GM19452 (cell line): ENCODE results near the gene PASK.

Experiments used
- ATAC-seq: cut with Tn5 transposase; IDR thresholded peaks from one replicate; pipeline ENCODE4 v1.9.1; 2021; ENCODE audit not compliant: unreplicated experiment

Gene PASK

DNA sequence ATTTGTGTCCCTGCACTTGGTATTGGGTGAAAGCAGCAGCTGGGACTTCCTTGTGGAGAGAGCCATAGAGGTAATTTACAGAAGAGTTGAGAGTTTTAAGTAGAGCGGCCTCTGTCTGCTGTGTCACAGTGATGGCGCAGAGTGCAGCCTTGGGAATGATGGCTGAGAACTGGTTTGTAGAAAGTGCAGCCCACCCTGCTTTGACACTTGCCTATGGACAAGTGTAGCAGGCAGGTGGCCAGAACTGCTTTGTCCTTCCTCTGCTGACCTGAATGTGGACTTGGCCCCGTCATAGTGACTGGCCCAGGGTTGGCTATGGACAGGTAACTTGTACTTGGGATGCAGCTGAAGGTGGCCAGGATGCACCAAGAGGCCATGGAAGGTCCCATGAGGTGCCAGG is 32.9 kb upstream of the PASK start:
- no peak for ATAC-seq

DNA sequence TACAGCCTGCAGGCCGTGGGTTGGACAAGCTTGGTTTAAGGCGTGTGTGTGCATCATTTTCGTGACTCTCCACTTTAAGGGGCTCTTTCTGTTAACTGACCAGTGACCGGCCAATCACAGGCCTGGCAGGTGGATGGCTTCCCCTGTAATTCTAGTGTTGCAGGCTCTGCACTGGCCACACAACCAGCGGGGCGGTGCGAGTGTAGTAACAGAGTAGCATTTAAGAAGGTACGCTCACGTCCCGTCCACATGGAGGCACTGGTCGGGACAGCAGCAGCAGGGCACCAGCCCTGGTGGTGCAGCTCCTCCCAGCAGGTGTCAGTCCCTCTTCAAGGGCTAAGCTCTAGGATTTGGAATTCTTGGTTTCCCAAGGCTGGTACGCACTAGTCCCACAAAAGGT is 31.2 kb upstream of the PASK start:
- no peak for ATAC-seq

DNA sequence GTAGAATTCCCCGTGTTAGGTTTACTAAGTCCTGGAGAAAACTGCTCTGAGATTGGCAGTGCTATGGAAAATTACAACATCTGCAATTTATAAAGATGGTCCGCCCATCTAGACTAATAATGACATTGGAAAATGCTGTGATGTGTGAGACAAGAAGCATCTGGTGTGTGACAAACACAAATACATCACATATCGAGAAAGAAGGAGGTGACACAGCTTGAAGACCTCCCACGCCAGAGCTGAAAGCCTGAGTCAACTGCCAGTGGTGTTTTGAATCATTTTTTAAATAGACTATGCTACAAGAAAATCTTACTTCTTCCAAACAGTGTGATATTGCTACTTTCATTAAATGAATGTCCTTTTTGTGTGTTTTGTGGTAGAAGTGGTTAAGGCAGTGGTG is 30.6 kb upstream of the PASK start:
- ATAC-seq: no peak

DNA sequence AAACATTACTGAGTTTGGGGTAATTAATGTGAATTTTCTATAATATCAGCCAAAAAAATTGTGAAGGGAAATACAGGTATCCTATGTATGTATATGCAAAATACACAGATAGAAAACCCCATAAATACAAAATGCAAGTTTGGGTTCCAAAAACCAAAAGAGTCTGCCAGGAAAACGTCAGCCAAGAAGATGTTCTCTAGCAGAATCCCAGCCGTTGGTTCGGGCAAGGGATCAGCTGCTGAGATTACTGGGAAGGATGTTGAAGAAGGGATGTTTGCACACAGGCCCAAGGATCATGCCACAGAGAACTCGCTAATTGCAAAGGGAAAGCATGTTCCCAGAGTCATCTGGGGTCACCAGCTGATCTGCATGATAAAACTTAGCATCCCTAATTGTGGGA is 29.7 kb upstream of the PASK start:
- ATAC-seq: no peak

DNA sequence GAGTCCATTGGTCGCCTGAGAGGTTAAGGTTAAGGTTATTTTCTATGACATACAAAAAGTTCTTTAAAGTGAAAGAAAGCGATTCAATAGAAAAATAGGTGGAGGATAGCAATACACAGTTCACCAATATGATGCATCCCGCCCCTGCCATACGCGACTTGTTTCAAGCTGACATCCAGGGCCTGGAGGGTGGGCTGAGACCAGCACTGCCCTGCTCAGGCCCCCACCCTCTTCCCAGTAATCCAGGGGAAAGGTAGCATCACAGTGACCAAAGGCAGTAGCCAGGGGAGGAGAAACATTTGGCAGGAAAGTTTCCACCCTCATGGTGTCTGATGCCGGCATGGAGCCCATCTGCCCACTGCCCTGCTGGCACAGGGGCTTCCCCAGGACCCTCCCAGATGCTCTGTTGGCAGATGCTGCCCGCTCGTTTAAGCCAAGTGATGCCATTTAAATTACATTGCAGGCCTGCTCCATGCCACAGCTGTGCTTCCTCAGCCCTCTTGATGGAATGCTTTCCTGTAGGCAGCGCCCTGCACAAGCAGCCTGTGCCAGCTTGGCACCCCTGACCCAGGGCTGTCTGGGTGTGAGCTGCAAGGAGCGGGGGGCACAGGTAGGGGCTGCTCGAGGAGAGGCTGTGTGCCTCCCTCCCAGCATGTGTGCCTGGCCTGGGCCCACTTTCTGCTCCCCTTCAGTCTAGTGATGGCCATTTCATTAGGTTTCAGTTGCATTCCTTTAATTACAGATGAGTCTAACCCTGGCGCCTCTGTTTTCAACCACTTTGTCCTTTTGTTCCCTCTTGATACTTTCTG is 28.5 kb upstream of the PASK start:
- ATAC-seq: no peak

DNA sequence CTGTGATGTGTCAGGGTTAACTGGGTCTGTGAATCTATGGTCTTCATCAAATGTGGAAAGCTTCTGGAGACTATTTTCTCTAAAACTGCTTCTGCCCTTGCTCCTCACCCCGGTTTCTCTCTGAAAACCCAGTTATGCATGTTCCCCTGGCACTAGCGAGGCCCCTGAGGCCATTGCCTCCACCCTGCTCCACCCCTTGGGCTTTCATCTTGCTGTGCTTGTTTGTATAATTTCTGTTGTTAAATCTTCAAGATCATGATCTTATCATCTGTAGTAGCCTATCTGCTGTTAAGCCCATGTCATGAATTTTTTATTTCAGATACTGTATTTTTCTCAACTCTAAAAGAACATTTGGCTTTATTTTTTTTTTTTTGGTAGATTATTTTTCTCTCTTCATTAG is 24.3 kb upstream of the PASK start:
- ATAC-seq: no peak

DNA sequence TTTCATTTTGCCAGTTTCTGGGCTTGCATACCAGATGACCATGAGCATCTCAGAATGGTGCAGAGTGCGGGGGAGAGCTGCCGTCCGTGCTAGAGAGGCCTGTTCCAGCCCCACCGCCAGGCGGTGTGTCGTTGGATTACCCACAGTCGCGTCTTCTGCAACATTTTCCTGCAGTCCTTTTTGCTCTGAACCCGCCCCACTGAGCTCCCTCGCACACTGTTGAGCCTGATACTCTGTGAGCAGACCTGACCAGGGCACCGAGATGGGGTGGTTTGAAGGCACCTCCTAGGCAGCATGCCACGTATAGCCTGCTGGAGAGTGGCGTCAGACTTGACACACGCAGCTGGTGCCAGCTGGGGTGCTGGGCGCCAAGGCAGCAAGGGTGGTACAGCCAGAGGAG is 19.1 kb upstream of the PASK start:
- ATAC-seq: no peak

DNA sequence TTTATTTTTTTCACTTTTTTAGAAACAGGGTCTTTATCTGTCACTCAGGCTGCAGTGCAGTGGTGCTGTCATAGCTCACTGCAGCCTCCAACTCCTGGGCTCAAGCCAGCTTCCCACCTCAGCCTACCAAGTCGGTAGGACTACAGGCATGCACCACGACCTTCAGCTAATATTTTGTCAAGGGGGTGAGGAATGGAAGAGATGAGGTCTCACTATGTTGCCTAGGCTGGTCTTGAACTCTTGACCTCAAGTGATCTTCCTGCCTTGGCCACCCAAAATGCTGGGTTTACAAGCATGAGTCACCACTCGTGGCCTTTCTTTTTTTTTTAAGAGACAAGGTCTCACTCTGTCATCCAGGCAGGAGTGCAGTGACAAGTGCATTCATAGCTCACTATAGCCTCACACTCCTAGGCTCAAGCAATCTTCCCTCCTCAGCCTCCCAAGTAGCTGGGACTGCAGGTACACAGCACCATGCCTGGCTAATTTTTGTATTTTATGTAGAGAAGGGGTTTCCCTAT is 14.4 kb upstream of the PASK start:
- no peak for ATAC-seq

DNA sequence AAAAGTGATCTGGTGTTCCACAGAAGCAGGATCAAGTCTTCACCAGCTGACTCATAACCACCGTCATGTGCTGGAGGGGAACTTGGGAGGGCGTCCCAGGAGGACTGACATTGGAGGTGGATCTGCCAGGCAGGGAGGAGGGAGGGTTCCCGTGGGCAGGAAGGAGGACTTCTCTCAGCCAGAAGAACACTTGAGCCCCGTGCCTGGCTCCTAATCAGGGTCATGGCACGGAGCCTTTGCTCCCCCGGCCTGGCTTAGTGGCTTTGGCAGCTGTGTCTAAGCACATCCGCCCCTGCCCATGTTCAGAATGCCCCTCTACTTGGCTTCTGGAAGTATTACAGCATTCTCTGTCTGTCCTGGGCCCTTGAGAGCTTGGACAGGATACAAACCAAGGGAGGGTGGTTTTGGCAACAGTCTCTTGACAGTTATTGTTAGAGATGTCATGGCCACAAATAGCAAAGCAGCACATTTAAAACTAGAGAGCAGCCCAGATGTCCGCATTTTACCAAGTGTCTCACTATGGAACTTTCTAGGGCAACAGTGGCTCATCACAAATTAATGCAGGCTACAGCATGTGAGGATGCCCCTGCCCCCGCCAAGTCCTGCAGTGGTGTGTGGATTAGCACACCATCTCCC is 12.5 kb upstream of the PASK start:
- ATAC-seq: no peak

DNA sequence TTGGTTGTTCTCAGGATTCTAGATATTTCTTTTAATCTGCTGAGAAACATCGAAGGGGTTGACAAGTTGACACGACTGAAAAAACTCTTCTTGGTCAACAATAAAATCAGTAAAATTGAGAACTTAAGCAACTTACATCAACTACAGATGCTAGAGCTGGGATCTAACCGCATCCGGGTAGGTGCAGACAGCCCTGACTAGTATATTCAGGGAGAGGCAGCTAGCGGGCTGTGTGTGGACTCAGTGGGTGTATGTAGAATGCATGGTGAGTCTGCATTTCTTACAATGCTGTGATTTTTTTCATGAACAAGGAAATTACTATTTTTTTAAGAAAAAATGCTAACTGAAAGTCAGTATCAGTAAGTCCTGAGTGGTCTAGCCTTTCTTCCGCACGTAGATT is 11.0 kb upstream of the PASK start:
- no peak for ATAC-seq

DNA sequence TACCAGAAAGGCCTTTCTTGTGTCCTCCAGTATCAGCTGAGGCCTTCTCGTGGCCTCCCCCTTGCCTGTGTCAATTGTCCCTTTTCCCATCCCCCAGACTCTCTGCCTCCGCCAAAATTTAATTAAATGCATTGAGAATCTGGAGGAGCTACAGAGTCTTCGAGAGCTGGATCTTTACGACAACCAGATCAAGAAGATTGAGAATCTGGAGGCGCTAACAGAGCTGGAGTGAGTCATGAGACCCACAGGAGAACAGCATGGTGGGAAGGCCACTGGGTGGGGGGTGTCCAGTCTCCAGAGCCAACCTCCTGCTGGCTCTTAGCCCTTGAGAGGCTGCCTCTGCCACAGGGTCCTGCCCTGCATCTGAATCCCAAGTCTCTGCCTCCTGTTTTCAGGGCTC is 9.8 kb upstream of the PASK start:
- ATAC-seq: no peak

DNA sequence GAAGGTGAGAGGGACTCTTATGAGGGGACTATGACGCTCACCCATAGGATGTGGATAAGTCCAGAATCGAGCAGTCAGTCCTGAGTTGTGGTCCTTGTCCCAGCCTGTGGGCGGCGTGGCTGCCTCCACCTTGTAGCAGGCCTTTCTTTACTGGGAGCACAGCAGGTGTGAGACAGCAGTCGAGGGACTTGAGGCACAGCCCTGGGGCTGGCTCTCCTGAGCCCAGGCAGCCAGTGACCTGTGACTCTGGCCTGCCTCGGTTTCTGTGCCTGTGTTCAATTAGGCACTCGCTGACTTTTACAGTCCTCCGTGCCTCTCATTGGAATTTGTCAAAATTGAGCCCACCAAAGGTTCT is 9.3 kb upstream of the PASK start:
- no peak for ATAC-seq

DNA sequence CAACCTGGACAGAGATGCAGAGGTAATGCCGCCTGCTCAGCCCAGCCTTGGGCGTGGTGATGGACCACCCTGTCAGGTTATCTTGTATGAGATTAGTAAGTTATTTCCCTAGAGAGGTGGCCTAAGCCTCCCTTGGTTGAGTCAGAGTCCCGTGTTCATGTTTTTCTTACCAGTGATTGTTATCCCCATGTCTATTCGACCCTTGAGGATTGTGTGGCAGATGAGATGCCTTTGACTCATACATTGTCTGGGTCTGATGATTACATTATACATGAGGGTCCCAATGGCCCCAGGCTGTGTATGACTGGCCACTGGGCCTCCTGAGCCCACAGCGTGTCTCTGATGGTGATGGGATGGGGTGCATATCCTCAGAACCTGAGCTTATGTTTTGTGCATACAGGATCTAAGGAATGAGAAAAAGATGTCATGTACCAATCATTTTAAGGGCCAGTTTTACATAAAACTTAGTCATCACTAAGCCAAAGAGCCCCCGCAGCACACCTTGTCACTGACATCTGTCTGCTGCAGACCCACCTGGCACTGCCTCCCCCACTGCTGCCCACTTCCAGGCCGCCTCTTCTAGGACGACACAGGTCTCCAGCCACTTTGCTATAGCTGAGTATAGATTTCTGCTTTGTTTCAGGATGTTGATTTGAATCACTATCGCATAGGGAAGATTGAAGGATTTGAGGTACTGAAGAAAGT is 8.7 kb upstream of the PASK start:
- no peak for ATAC-seq

DNA sequence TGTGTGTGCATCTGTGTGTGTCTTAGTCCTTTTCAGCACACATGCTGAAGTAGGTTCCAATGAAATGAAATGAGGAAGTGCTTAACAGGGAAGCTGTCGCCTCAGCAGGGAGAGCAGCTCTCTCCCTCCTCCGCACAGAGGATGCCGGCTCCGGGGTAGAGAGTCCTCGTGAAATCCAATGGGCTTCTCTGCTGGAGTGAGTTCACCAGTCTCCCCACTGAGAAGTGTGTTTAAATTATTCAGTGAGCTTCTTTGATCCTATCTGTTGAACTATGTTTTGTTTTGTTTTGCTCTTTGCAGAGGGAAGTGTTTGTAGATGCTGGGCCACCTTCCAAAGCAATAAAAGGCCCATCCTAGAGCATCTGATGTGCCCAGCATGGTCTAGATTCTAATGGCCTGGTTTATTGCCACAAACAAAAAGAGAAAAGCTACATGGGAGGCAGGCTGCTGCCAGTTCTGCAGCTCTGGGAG is 7.7 kb upstream of the PASK start:
- no peak for ATAC-seq

DNA sequence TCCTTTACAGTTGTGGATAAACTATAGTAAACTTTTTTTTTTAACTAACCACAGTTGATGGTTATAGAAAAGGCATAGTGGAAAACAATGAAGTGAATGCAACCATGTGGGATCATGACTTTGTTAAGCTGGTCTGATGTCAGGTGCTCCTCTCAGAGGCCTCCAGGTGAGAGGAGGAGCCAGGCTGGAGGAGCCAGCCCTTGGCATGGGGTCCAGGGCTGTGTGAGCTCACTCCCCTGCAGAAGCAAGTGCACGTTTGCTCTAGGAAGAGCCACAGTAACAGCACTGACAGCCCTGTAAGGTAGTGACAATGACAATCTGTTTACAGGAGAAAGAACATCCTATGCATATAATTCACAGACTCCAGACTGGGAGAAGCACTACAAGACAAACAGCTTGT is 6.7 kb upstream of the PASK start:
- no peak for ATAC-seq

DNA sequence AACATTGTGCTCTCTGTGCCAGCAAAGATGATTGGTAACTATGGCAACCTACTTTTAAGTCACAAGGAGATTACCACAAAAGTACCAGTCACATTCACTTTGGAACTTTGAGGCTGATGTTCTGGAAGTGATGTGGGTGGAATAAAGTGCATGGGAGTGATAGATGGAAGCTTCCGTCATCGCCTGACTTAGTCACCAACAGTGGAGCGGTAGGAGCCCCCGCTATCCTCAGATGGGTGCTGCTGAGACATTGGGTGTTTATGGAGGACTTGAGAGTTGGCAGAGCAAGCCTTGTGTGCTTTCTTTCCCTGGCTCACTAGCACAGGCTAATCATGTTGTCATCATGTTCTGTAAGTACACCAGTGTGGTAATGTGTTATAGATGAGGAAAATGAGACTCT is 5.6 kb upstream of the PASK start:
- no peak for ATAC-seq

DNA sequence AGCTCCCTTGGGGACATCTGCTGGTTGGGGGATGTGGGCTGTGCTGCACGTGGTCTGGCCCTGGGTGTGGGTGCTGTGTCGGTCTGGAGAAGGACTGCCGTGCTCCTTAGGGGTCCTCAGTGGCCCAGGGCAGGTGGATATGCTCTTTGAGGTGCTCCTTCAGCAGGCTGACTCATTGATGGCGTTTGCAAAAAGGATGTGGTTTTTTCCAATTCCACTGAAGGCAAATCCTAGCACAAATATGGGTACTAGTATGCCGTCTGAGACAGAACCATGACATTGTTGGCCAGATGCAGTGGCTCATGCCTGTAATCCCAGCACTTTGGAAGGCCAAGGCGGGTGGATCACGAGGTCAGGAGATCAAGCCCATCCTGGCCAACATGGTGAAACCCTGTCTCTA is 4.3 kb upstream of the PASK start:
- ATAC-seq: no peak

DNA sequence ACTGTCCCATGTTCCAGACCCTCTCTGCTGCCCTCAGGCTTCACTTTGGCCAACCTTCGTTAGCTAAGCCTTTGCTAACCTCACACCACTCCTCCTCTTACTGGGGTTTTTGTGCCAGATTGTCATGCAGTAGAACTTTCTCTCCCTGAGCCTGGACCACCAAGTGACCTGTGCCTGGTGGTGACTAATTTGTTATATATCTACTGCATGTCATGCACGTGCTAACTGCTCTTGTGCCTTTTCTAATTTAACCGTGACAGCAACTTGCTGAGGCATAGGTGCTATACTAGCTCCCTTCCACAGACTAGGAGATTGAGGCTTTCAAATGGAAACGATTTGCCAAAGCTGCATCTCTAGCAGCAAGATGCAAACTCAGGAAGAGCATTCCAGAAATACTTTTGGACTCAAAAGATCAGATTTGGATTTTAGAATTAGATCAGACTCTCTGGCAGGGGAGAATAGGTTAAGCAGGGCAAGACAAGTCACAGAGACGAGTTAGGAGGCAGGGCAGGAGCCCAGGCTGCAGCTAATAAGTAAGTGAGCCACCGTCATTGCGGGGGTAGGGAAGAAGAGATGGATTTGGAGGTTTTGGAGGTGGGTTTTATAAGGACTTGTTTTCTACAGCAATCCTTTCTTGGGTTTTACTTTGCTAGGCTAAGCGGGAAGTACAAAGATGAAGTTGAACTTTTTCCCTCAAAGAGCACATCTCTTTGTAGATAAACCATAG is 2.8 kb upstream of the PASK start:
- ATAC-seq: no peak

DNA sequence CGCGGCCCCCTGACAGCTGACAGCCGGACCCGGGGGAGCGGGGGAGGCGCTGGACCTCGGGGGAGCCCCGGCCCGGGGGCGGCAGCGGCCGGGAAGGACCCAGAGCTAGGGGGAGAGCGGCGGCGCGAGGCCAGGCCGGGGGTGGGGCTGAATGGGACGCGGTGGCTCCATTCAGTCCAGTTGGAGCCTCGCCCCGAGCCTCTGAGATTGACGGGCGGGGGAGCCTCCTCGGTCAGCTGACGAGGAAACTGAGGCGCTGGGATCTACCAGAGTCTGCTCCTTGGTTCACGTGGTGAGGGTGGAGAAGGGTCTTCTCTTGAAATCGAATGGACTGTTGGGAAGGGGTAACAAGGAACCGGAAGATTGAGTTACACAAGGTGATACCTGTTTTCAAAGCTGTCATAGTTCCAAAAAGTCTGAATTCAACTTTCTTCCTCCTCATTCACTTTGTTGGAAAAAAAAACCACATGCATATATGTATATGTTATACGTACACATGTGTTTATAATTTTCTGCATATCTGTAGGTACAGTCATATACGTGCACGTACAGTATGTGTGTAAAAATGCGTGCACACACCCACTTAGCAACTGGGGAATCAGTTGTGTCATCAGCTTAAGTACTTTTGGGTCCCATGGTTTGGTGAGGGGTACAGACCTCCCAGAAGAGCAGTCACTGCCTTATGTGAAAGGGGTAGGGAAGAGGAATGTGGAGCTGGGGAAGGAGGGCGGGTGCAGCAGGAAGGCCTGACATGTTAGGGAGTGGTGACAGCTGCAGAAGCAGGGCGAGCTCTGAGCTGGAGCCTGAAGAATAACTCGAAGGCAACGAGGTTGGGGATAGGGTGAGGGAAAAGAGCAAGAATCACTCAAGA is 1.6 kb upstream of the PASK start:
- ATAC-seq: no peak

DNA sequence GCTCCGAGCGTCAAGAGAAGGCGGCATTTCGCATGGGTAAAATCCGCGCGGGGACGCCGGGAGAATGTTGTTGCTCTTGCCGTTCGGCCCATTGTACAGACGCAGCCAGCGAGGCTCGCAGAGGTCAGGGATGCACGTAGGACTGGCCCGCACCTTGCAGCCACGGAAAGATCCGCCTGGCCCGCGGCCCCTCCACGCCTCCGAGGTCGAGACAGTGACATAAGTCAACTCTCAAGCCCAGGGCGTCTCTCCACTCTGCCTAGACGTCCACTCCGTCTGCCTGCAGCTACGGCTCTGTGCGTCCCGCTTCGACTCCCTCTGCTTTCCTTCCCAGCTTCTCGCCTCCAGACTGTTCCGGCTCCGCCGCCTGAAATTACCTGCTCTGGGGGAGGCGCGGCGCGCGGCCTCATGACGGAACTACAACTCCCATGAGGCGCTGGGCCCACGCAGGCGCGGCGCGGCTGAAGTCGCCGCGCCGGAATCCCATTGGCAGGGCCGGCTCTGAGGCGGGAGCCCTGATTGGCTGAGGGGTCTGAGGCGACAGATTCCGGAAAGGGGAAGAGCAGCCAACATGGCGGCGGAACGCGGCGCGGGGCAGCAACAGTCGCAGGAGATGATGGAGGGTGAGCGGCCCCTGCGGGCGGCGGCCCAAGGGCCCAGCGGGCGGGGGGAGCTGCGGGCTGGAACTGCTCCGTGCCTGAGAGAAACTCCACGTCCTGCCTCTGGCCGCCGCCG is 820 bp upstream of the PASK start, which contains the start of gene PPP1R7:
Gene PPP1R7 (plus strand): TSS at position 543 of the 735 bp plus-strand sequence. CDS start 29 bp downstream, at position 572.
- ATAC-seq: peak; percentile 65
